Mesendoderm (in vitro differentiated cells): Measurements from ENCODE around the gene USP38.

Source experiments
- DNase-seq: peaks from one replicate; pipeline ENCODE4 v3.0.0; 2013
- H2AK5ac ChIP-seq: 2 replicates; pipeline ENCODE4 v1.6.1; 2013; ENCODE audit warnings: low read length, inconsistent platforms
- H2BK120ac ChIP-seq: 2 replicates; pipeline ENCODE4 v1.6.1; 2013; ENCODE audit warnings: low read depth, mild to moderate bottlenecking, low read length, moderate library complexity, mixed read lengths
- H2BK15ac ChIP-seq: replicated peaks from 2 replicates; pipeline ENCODE4 v1.6.1; 2013; ENCODE audit warnings: low read depth, mild to moderate bottlenecking, moderate library complexity
- H2BK5ac ChIP-seq: 2 replicates; pipeline ENCODE4 v1.6.1; 2013; ENCODE audit warnings: low read length, inconsistent platforms
- H3K18ac ChIP-seq: 2 replicates; pipeline ENCODE4 v1.6.1; 2013; ENCODE audit warnings: mild to moderate bottlenecking, low read length, mixed read lengths
- H3K23ac ChIP-seq: one replicate; pipeline ENCODE4 v1.6.1; 2013; ENCODE audit warnings: low read length
- H3K27ac ChIP-seq: 2 replicates; pipeline ENCODE4 v1.5.1; 2013; ENCODE audit warnings: low read depth, mild to moderate bottlenecking, inconsistent platforms, low read length, moderate library complexity
- H3K27me3 ChIP-seq: 2 replicates; pipeline ENCODE4 v1.6.1; 2013; ENCODE audit warnings: low read length, control low read depth, mild to moderate bottlenecking, inconsistent platforms; ENCODE audit not compliant: insufficient read depth, poor library complexity
- H3K36me3 ChIP-seq: 2 replicates; pipeline ENCODE4 v1.6.1; 2013; ENCODE audit warnings: low read length, inconsistent platforms; ENCODE audit not compliant: control insufficient read depth, insufficient read depth
- H3K4ac ChIP-seq: one replicate; pipeline ENCODE4 v1.6.1; 2013; ENCODE audit warnings: low read depth, mild to moderate bottlenecking, low read length, moderate library complexity
- H3K4me1 ChIP-seq: 2 replicates; pipeline ENCODE4 v1.6.1; 2013; ENCODE audit warnings: low read depth, low read length, inconsistent platforms; ENCODE audit not compliant: control insufficient read depth
- H3K4me2 ChIP-seq: 2 replicates; pipeline ENCODE4 v1.6.1; 2013; ENCODE audit warnings: low read length
- H3K4me3 ChIP-seq: 2 replicates; pipeline ENCODE4 v1.5.1; 2013; ENCODE audit warnings: mild to moderate bottlenecking, low read length
- H3K56ac ChIP-seq: one replicate; pipeline ENCODE4 v1.6.1; 2013; ENCODE audit warnings: low read length
- H3K79me1 ChIP-seq: 2 replicates; pipeline ENCODE4 v1.6.1; 2013; ENCODE audit warnings: low read length, inconsistent platforms
- H3K79me2 ChIP-seq: 2 replicates; pipeline ENCODE4 v1.6.1; 2013; ENCODE audit warnings: mild to moderate bottlenecking, low read length; ENCODE audit not compliant: control insufficient read depth, insufficient read depth
- H3K9ac ChIP-seq: 2 replicates; pipeline ENCODE4 v1.6.1; 2013; ENCODE audit warnings: low read length, inconsistent platforms
- H4K5ac ChIP-seq: one replicate; pipeline ENCODE4 v1.6.1; 2013; ENCODE audit warnings: low read length
- H4K8ac ChIP-seq: one replicate; pipeline ENCODE4 v1.6.1; 2013; ENCODE audit warnings: low read depth, mild to moderate bottlenecking, control low read depth, low read length, moderate library complexity
- WGBS: extraction: QIAGEN DNeasy Blood & Tissue Kit; methylation state at CpG from one replicate; pipeline ENCODE4 v1.1.7; 2013; ENCODE audit warnings: low lambda C conversion rate, missing lambda C conversion rate; ENCODE audit not compliant: insufficient coverage; ENCODE audit errors: extremely low coverage; 5-methylcytosine and 5-hydroxymethylcytosine counted together

USP38 gene

GRCh38 chr4:143215873-143216272 lies 31.2 kb downstream of the USP38 start:
- Histone ChIP-seq H2AK5ac (no peak overlapping the region), H3K27ac (no peak overlapping the region), H3K79me2 (no peaks in the 10 kb centered on the region), H3K79me1 (no peaks in the 10 kb centered on the region), H3K23ac (no peak overlapping the region), H4K5ac (no peak overlapping the region), H3K4me1 (no peaks in the 10 kb centered on the region), H3K4me3 (no peak overlapping the region), H3K4ac (no peak overlapping the region), H3K18ac (no peak overlapping the region), H4K8ac (no peak overlapping the region), H2BK15ac (no peak overlapping the region), H3K36me3 (no peaks in the 10 kb centered on the region), H3K4me2 (no peak overlapping the region), H2BK120ac (no peak overlapping the region), H3K9ac (no peak overlapping the region), H2BK5ac (no peak overlapping the region), H3K56ac (no peak overlapping the region), H3K27me3 (no peaks in the 10 kb centered on the region)
- DNase-seq, result no peak
- WGBS, result no CpG with 5 or more reads among the region's 1 CpG

GRCh38 chr4:143224255-143224654 lies 39.5 kb downstream of the USP38 start:
- Histone ChIP-seq H3K9ac (no peak overlapping the region), H3K56ac (no peak overlapping the region), H4K8ac (no peak overlapping the region), H2BK15ac (no peak overlapping the region), H2AK5ac (no peak overlapping the region), H2BK120ac (no peak overlapping the region), H3K4me2 (no peak overlapping the region), H3K27me3 (no peaks in the 10 kb centered on the region), H3K27ac (no peak overlapping the region), H3K79me1 (no peaks in the 10 kb centered on the region), H3K36me3 (no peaks in the 10 kb centered on the region), H3K4ac (no peak overlapping the region), H2BK5ac (no peak overlapping the region), H3K4me1 (no peaks in the 10 kb centered on the region), H3K79me2 (no peaks in the 10 kb centered on the region), H3K18ac (no peak overlapping the region), H4K5ac (no peak overlapping the region), H3K4me3 (no peak overlapping the region), H3K23ac (no peak overlapping the region)
- no peak for DNase-seq
- WGBS, result no CpG with 5 or more reads among the region's 1 CpG

- no peak overlapping the region for H2BK5ac ChIP-seq
- H2AK5ac ChIP-seq, result no peak overlapping the region
- H3K36me3 ChIP-seq, result no peaks in the 10 kb centered on the region
- no peak overlapping the region for H3K27ac ChIP-seq
- no peak overlapping the region for H2BK120ac ChIP-seq
- no peak overlapping the region for H3K18ac ChIP-seq
- peak; percentile 56 for DNase-seq
- no peak overlapping the region for H3K4me3 ChIP-seq
- H3K56ac ChIP-seq, result no peak overlapping the region
- no peaks in the 10 kb centered on the region for H3K4me1 ChIP-seq
- H4K8ac ChIP-seq, result no peak overlapping the region
- H3K4me2 ChIP-seq, result no peak overlapping the region
- H3K79me1 ChIP-seq, result no peaks in the 10 kb centered on the region
- no peak overlapping the region for H4K5ac ChIP-seq
- no peak overlapping the region for H3K23ac ChIP-seq
- no peaks in the 10 kb centered on the region for H3K79me2 ChIP-seq
- H2BK15ac ChIP-seq, result no peak overlapping the region
- no CpG with 5 or more reads among the region's 6 CpGs for WGBS
- H3K27me3 ChIP-seq, result no peaks in the 10 kb centered on the region
- H3K9ac ChIP-seq, result no peak overlapping the region
- no peak overlapping the region for H3K4ac ChIP-seq
Observed at GRCh38 chr4:143225167-143225566, 40.5 kb downstream of the USP38 start.

- Histone ChIP-seq H3K23ac (no peak overlapping the region), H3K79me1 (no peaks in the 10 kb centered on the region), H3K4me2 (no peak overlapping the region), H2BK15ac (no peak overlapping the region), H3K27me3 (no peaks in the 10 kb centered on the region), H3K18ac (no peak overlapping the region), H3K9ac (no peak overlapping the region), H3K36me3 (no peaks in the 10 kb centered on the region), H3K4me3 (no peak overlapping the region), H2AK5ac (no peak overlapping the region), H3K27ac (no peak overlapping the region), H3K4me1 (no peaks in the 10 kb centered on the region), H4K8ac (no peak overlapping the region), H2BK120ac (no peak overlapping the region), H3K4ac (no peak overlapping the region), H3K79me2 (no peaks in the 10 kb centered on the region), H3K56ac (no peak overlapping the region), H4K5ac (no peak overlapping the region), H2BK5ac (no peak overlapping the region)
- no peak for DNase-seq
- no CpG with 5 or more reads among the region's 3 CpGs for WGBS
Observed at GRCh38 chr4:143230683-143231082, 46.0 kb downstream of the USP38 start.

GRCh38 chr4:143232277-143232676 lies 47.6 kb downstream of the USP38 start:
- no CpG with 5 or more reads among the region's 2 CpGs for WGBS
- Histone ChIP-seq H2BK5ac (no peak overlapping the region), H3K4ac (no peak overlapping the region), H3K56ac (no peak overlapping the region), H3K27me3 (no peaks in the 10 kb centered on the region), H3K9ac (no peak overlapping the region), H4K5ac (no peak overlapping the region), H3K27ac (no peak overlapping the region), H3K23ac (no peak overlapping the region), H3K18ac (no peak overlapping the region), H2BK15ac (no peak overlapping the region), H3K79me1 (no peaks in the 10 kb centered on the region), H4K8ac (no peak overlapping the region), H2BK120ac (no peak overlapping the region), H2AK5ac (no peak overlapping the region), H3K4me3 (no peak overlapping the region), H3K4me2 (no peak overlapping the region), H3K36me3 (no peaks in the 10 kb centered on the region), H3K4me1 (no peaks in the 10 kb centered on the region), H3K79me2 (no peaks in the 10 kb centered on the region)
- no peak for DNase-seq

GRCh38 chr4:143234153-143234552 lies 49.4 kb downstream of the USP38 start:
- Histone ChIP-seq H3K36me3 (no peaks in the 10 kb centered on the region), H3K4me2 (no peak overlapping the region), H3K4me3 (no peak overlapping the region), H3K23ac (no peak overlapping the region), H3K27me3 (no peaks in the 10 kb centered on the region), H2BK5ac (no peak overlapping the region), H3K18ac (no peak overlapping the region), H4K8ac (no peak overlapping the region), H3K4ac (no peak overlapping the region), H3K56ac (no peak overlapping the region), H3K27ac (no peak overlapping the region), H2BK120ac (no peak overlapping the region), H3K79me2 (no peaks in the 10 kb centered on the region), H3K9ac (no peak overlapping the region), H2AK5ac (no peak overlapping the region), H4K5ac (no peak overlapping the region), H3K79me1 (no peaks in the 10 kb centered on the region), H2BK15ac (no peak overlapping the region), H3K4me1 (no peaks in the 10 kb centered on the region)
- no CpG with 5 or more reads among the region's 1 CpG for WGBS
- no peak for DNase-seq
